Measurements from ENCODE around the gene RSPH9. TPM values are rescaled to one million over a fixed set of nuclear protein-coding genes. Genes with fewer than 3 reads are reported as not detected.

The RSPH9 gene
- total RNA-seq, 1 donor from 2014 or later, result 0.30 TPM

DNA sequence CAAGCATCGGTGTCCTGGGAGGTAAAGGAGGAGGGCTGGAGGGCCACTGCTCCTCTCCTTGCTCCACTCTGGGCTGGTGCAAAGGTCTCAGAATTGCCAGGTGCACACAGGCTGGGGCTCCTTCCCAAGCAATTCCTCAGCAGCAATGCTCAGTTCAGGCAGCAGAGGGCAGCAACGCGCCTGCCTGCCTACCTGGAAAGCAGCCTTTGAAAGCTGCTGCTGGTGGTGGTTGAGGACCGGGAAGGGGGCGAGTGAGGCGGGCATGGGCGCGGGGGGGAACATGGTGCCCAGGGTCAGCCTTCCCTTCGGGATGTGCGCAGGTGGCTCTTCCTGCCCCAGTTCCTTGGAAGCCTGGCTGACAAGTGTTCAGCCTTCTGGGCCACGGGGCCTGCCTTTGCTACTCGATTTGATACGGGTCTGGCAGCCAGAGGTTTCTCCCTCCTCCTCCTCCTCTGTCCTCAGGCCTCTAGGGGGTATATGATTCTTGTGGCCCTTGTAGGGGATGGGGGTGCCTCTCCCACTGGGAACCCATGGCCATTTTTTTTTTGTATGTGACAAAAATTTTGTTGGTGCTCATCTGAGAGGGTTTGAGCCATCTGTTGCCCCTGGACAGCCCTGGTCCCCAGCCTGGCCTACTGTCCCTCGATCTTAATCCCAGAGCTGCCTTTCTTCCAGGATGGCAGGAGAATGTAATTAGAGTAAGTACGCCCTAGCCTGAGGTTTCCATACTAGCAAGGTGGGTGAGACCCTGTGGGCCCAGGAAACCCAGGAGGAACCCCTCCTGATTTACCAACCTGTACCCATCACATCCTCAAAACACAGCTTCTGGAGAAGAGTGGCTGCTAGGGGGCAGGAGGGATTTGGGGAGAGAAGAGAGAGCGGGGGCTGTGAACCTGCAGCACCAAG, 22.7 kb downstream of the RSPH9 start:
- Mint-ChIP-seq H3K27me3 (ENCODE audit: low read depth, unreplicated experiment) (peaks cover 3% of the 10 kb centered on the region), H3K9me3 (ENCODE audit: unreplicated experiment) (no peaks in the 10 kb centered on the region), H3K27ac (ENCODE audit: unreplicated experiment) (peak overlapping the region; percentile 77), H3K4me3 (ENCODE audit: unreplicated experiment) (no peak overlapping the region), H3K36me3 (ENCODE audit: low read depth, unreplicated experiment) (peaks cover 7% of the 10 kb centered on the region), H3K4me1 (ENCODE audit: low read depth, unreplicated experiment) (peaks cover 27% of the 10 kb centered on the region)
- no peak overlapping the region for H2AFZ ChIP-seq (ENCODE audit: low read depth, low read length)
- H3K9ac ChIP-seq (ENCODE audit: low read length), result no peak overlapping the region
- DNase-seq (ENCODE audit: low read depth) (peak; percentile 29), FAIRE-seq (no peak)
- peaks cover 7% of the 10 kb centered on the region for H4K20me1 ChIP-seq (ENCODE audit: insufficient read depth, low read length)
- H3K27me3 ChIP-seq (ENCODE audit: insufficient read depth, low read length), result no peaks in the 10 kb centered on the region
- peaks cover 5% of the 10 kb centered on the region for H3K36me3 ChIP-seq (ENCODE audit: insufficient read depth, low read length)
- no peak overlapping the region for H3K4me3 ChIP-seq (ENCODE audit: insufficient read depth, low read depth, low read length)
- no peaks in the 10 kb centered on the region for H3K9me3 ChIP-seq (ENCODE audit: insufficient read depth, low read depth, low read length)
- H3K4me2 ChIP-seq (ENCODE audit: low read length), result peak overlapping the region; percentile 67
- H3K27ac ChIP-seq (ENCODE audit: low read depth, low read length), result no peak overlapping the region
- no peaks in the 10 kb centered on the region for H3K79me2 ChIP-seq (ENCODE audit: insufficient read depth, low read length)
- no peak for TF ChIP-seq EZH2 (IDR thresholded peaks at IDR 0.05; ENCODE audit: insufficient read depth, low read length)
- TF ChIP-seq, protein P1, sequence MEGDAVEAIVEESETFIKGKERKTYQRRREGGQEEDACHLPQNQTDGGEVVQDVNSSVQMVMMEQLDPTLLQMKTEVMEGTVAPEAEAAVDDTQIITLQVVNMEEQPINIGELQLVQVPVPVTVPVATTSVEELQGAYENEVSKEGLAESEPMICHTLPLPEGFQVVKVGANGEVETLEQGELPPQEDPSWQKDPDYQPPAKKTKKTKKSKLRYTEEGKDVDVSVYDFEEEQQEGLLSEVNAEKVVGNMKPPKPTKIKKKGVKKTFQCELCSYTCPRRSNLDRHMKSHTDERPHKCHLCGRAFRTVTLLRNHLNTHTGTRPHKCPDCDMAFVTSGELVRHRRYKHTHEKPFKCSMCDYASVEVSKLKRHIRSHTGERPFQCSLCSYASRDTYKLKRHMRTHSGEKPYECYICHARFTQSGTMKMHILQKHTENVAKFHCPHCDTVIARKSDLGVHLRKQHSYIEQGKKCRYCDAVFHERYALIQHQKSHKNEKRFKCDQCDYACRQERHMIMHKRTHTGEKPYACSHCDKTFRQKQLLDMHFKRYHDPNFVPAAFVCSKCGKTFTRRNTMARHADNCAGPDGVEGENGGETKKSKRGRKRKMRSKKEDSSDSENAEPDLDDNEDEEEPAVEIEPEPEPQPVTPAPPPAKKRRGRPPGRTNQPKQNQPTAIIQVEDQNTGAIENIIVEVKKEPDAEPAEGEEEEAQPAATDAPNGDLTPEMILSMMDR (IDR thresholded peaks at IDR 0.05; ENCODE audit: insufficient read depth, low read depth, low read length), result peak; percentile 87
- H3K4me1 ChIP-seq (ENCODE audit: insufficient read depth, low read length), result peaks cover 16% of the 10 kb centered on the region

DNA sequence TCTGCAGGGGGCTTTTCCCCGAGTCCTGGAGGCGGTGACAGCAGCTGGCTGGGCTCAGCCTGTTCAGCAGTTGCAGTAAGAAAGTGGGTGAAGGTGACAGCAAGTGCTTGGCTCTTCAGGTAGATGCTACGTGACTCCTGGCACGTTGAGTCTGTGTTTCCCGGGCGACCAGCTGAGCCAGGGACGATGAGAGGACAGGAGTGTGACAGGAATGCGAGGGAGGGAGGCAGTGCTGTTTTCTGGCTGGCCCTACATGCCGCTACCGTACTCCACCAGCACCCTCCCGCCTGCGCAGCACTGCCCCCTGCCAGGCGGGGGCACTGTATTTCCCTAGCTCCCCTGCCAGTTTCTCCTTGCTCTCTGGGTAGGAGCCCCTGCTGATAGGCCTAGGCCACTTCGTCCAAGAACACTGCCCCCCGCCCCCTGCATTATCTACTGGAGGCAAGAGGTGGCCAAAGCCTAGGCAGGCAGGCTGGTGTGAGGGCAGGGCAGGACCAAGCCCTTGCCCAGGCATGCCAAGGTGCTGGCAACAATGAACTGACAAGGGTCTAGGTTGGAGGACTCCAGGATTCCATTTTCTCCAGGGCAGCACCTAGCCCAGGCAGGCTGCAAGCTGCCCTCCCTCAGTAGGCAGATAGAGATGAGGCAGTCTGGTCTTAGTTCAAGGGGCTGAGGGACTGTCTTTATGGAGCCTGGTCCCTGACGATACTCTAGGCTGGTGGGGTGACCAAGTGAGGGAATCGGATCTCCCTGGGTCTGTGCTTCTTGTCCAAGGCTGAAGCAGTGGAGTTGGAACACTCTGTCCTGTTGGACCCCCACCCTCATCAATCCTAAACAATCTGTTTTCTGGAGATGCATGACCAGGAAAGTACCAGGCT, 23.6 kb downstream of the RSPH9 start:
- Mint-ChIP-seq H3K27ac (ENCODE audit: unreplicated experiment) (peak overlapping the region; percentile 77), H3K27me3 (ENCODE audit: low read depth, unreplicated experiment) (peaks cover 3% of the 10 kb centered on the region), H3K36me3 (ENCODE audit: low read depth, unreplicated experiment) (peaks cover 9% of the 10 kb centered on the region), H3K4me3 (ENCODE audit: unreplicated experiment) (peak overlapping the region; percentile 20), H3K4me1 (ENCODE audit: low read depth, unreplicated experiment) (peaks cover 27% of the 10 kb centered on the region), H3K9me3 (ENCODE audit: unreplicated experiment) (no peaks in the 10 kb centered on the region)
- H3K27ac ChIP-seq (ENCODE audit: low read depth, low read length), result no peak overlapping the region
- DNase-seq (ENCODE audit: low read depth) (peak; percentile 26), FAIRE-seq (no peak)
- H2AFZ ChIP-seq (ENCODE audit: low read depth, low read length), result no peak overlapping the region
- peaks cover 16% of the 10 kb centered on the region for H3K4me1 ChIP-seq (ENCODE audit: insufficient read depth, low read length)
- no peak overlapping the region for H3K4me3 ChIP-seq (ENCODE audit: insufficient read depth, low read depth, low read length)
- H3K9ac ChIP-seq (ENCODE audit: low read length), result no peak overlapping the region
- peaks cover 5% of the 10 kb centered on the region for H3K36me3 ChIP-seq (ENCODE audit: insufficient read depth, low read length)
- no peaks in the 10 kb centered on the region for H3K9me3 ChIP-seq (ENCODE audit: insufficient read depth, low read depth, low read length)
- H3K4me2 ChIP-seq (ENCODE audit: low read length), result peak overlapping the region; percentile 40
- H3K79me2 ChIP-seq (ENCODE audit: insufficient read depth, low read length), result no peaks in the 10 kb centered on the region
- TF ChIP-seq, protein P1 (IDR thresholded peaks at IDR 0.05; ENCODE audit: insufficient read depth, low read depth, low read length), result peak; percentile 38
- no peak for TF ChIP-seq EZH2 (IDR thresholded peaks at IDR 0.05; ENCODE audit: insufficient read depth, low read length)
- no peaks in the 10 kb centered on the region for H3K27me3 ChIP-seq (ENCODE audit: insufficient read depth, low read length)
- peaks cover 7% of the 10 kb centered on the region for H4K20me1 ChIP-seq (ENCODE audit: insufficient read depth, low read length)
